Iris pigment epithelial cell (primary cell): ENCODE measurements around the gene CCL7.
"Not testable (repeated sequence)": the region's sequence is repeated elsewhere in the genome, so short reads cannot be mapped to it uniquely, and the experiment has no call there.

Experiments
- DNase-seq: peaks from one replicate; pipeline ENCODE4 v3.0.0-alpha.2; 2011; ENCODE audit warnings: low read depth

CCL7 gene

GRCh38 chr17:34269969-34270368 is at the start of gene CCL7:
Gene CCL7, plus strand, starts transcription at chr17:34270221. Its CDS starts 70 bp downstream, at chr17:34270291.
- DNase-seq: no peak

- DNase-seq: peak; percentile 28
Observed at GRCh38 chr17:34220752-34221395, 49.1 kb upstream of the CCL7 start.

- DNase-seq: no peak
Observed at GRCh38 chr17:34221411-34221810, 48.6 kb upstream of the CCL7 start.

GRCh38 chr17:34222722-34223497 is 47.1 kb upstream of the CCL7 start:
- no peak for DNase-seq

- no peak for DNase-seq
Observed at GRCh38 chr17:34225046-34225445, 45.0 kb upstream of the CCL7 start.

- peak; percentile 10 for DNase-seq
Observed at GRCh38 chr17:34226011-34226743, 43.8 kb upstream of the CCL7 start.

GRCh38 chr17:34226744-34227034 is 43.3 kb upstream of the CCL7 start:
- DNase-seq: no peak

GRCh38 chr17:34227293-34227692 is 42.7 kb upstream of the CCL7 start:
- DNase-seq: not testable (repeated sequence)

GRCh38 chr17:34227707-34228106 is 42.3 kb upstream of the CCL7 start:
- DNase-seq: no peak

GRCh38 chr17:34228781-34229180 is 41.2 kb upstream of the CCL7 start:
- DNase-seq: no peak

- DNase-seq: no peak
Observed at GRCh38 chr17:34230342-34230741, 39.7 kb upstream of the CCL7 start.

GRCh38 chr17:34234616-34235015 is 35.4 kb upstream of the CCL7 start:
- no peak for DNase-seq

- DNase-seq: no peak
Observed at GRCh38 chr17:34235389-34236028, 34.5 kb upstream of the CCL7 start.

GRCh38 chr17:34236281-34236892 is 33.6 kb upstream of the CCL7 start:
- DNase-seq: no peak

- no peak for DNase-seq
Observed at GRCh38 chr17:34237458-34237857, 32.6 kb upstream of the CCL7 start.

GRCh38 chr17:34241062-34241461 is 29.0 kb upstream of the CCL7 start:
- no peak for DNase-seq

- DNase-seq: no peak
Observed at GRCh38 chr17:34242587-34243363, 27.2 kb upstream of the CCL7 start.

GRCh38 chr17:34243364-34244320 is 26.4 kb upstream of the CCL7 start:
- DNase-seq: no peak

GRCh38 chr17:34245351-34245905 is 24.6 kb upstream of the CCL7 start:
- no peak for DNase-seq

- DNase-seq: no peak
Observed at GRCh38 chr17:34246446-34246845, 23.6 kb upstream of the CCL7 start.
